H1 (cell line): Measurements from ENCODE around the gene CDC7.

Source experiments
- ATF2 ChIP-seq: IDR thresholded peaks from 2 replicates; pipeline ENCODE4 v1.6.1; 2012; ENCODE audit warnings: low read length, inconsistent platforms
- CHD1 ChIP-seq: IDR thresholded peaks from 2 replicates; pipeline ENCODE4 v1.6.1; 2012; ENCODE audit warnings: low read depth, low read length, improper control_type of control experiment
- CREB1 ChIP-seq: IDR thresholded peaks from 2 replicates; pipeline ENCODE4 v1.6.1; 2012; ENCODE audit warnings: inconsistent platforms
- CTCF ChIP-seq, 3 experiments: IDR thresholded peaks; 1 replicate in 2 of 3; 2 replicates in 1 of 3; pipeline versions ENCODE4 v1.5.1 to v1.6.1; 2011; ENCODE audit warnings: low read length in 3 of 3, mild to moderate bottlenecking in 3 of 3, inconsistent platforms in 2 of 3, low read depth in 1 of 3, moderate library complexity in 1 of 3; ENCODE audit not compliant: insufficient read depth in 1 of 3; ENCODE audit errors: control extremely low read depth in 1 of 3
- EP300 ChIP-seq, 2 experiments: IDR thresholded peaks; 1 replicate in 1 of 2; 2 replicates in 1 of 2; pipeline ENCODE4 v1.6.1; 2011 to 2012; ENCODE audit warnings: low read depth in 2 of 2, low read length in 2 of 2, mild to moderate bottlenecking in 2 of 2, borderline replicate concordance in 1 of 2, inconsistent platforms in 1 of 2, moderate library complexity in 1 of 2
- EZH2 ChIP-seq: fragments of 200-600 bp; sonication (generic); IDR thresholded peaks from 2 replicates; pipeline ENCODE4 v1.7.1; 2012; ENCODE audit warnings: low read depth, mild to moderate bottlenecking, moderate library complexity, low read length, inconsistent platforms; ENCODE audit not compliant: severe bottlenecking
- KDM4A ChIP-seq: IDR thresholded peaks from one replicate; pipeline ENCODE4 v1.7.1; 2012; ENCODE audit warnings: low read depth, mild to moderate bottlenecking, moderate library complexity, low read length, inconsistent platforms; ENCODE audit not compliant: severe bottlenecking
- PHF8 ChIP-seq: fragments of 200-600 bp; sonication (generic); conservative IDR thresholded peaks from 2 replicates; pipeline ENCODE4 v1.7.1; 2012; ENCODE audit warnings: low read depth, mild to moderate bottlenecking, inconsistent platforms, low read length, moderate library complexity
- POLR2AphosphoS5 ChIP-seq: IDR thresholded peaks from 2 replicates; pipeline ENCODE4 v1.6.1; 2011; ENCODE audit warnings: low read depth, low read length
- SIX5 ChIP-seq: IDR thresholded peaks from 2 replicates; pipeline ENCODE4 v1.6.1; 2011; ENCODE audit warnings: mild to moderate bottlenecking, low read depth, low read length
- SP2 ChIP-seq: IDR thresholded peaks from 2 replicates; pipeline ENCODE4 v1.6.1; 2012; ENCODE audit warnings: mild to moderate bottlenecking, low read length, inconsistent platforms

GRCh38 chr1:91555821-91556531 is 55.3 kb downstream of the CDC7 start:
- TF ChIP-seq POLR2AphosphoS5: no peak
- TF ChIP-seq CTCF (IDR thresholded peaks at IDR 0.05; ENCODE audit: control extremely low read depth in 1 of 3, insufficient read depth in 1 of 3, low read depth in 1 of 3, low read length in 3 of 3): no peak
- TF ChIP-seq KDM4A: no peak
- no peak for TF ChIP-seq EZH2
- no peak for TF ChIP-seq SIX5
- TF ChIP-seq SP2: no peak
- TF ChIP-seq CHD1: no peak
- no peak for TF ChIP-seq EP300 (IDR thresholded peaks at IDR 0.05; ENCODE audit: borderline replicate concordance in 1 of 2, low read depth in 2 of 2, low read length in 2 of 2)
- no peak for TF ChIP-seq PHF8
- no peak for TF ChIP-seq CREB1
- TF ChIP-seq ATF2: no peak
